ENCODE results near the gene HSPB7.
"Not testable (repeated sequence)": the region's sequence is repeated elsewhere in the genome, so short reads cannot be mapped to it uniquely, and the experiment has no call there.

The HSPB7 gene

GRCh38 chr1:16020878-16021277 is 3.0 kb upstream of the HSPB7 start:
- DNase-seq = not testable (repeated sequence)

DNA sequence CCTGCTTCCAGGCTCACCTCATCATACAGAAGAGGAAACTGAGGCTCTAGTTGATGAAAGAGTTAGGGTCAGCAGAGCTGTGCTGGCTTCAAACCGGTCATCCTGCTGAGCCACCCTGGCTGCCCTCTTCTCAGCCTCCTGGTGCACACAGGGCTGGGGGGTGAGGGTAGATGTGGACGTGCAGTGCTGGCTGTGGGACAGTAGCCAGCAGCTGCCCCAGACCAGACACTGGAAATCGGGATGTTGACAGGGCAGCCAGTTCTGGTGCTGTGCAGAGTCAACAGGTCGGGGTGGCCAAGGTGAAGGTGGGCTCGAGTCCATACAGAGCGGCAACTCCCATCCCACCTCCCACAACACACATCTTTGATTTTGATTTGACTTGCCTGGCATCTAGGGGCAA is 2.5 kb upstream of the HSPB7 start:
- DNase-seq = no peak

GRCh38 chr1:16019644-16020277 is 1.9 kb upstream of the HSPB7 start:
- DNase-seq = no peak

- no peak for DNase-seq
Measured at GRCh38 chr1:16018749-16019643, 1.2 kb upstream of the HSPB7 start.

DNA sequence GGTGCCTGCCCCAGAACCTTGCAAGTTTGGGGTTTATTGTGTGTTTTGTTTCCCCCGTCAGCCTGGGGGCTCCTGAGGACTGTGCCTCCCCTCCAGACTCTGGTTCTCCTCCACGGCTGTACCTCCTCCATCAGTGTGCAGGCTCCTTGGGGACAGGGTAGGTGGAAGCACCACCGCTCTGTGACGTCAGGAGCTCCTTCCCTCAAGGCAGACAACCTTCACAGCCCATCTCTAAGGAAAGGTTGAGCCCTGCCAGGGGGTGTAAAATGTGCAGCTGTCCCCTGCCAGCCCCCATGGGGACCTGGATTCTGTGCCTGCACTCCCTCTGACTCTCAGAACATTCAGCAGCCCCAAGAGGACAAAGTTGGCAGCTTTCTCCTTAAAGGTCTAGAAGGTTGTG is 465 bp upstream of the HSPB7 start:
- no peak for DNase-seq

DNA sequence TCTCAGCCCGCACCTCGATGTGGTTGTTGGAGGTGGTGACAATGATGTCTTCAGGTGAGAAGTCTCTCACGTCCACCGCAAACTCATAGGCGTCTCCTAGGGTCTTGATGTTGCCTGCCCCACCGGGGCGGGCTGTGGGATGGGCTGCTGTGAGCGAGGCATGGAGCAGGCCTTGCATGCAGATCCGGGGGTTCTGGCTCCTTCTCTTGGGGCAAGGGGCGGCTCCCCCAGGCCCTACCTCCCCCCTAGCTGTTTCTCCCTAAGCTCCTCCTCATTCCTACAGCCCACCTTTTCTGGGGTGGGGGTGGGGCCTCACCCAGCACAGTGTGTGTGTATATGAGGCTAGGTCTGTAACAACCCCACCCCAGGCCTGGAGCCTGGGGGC is 775 bp downstream of the HSPB7 start:
- no peak for DNase-seq

DNA sequence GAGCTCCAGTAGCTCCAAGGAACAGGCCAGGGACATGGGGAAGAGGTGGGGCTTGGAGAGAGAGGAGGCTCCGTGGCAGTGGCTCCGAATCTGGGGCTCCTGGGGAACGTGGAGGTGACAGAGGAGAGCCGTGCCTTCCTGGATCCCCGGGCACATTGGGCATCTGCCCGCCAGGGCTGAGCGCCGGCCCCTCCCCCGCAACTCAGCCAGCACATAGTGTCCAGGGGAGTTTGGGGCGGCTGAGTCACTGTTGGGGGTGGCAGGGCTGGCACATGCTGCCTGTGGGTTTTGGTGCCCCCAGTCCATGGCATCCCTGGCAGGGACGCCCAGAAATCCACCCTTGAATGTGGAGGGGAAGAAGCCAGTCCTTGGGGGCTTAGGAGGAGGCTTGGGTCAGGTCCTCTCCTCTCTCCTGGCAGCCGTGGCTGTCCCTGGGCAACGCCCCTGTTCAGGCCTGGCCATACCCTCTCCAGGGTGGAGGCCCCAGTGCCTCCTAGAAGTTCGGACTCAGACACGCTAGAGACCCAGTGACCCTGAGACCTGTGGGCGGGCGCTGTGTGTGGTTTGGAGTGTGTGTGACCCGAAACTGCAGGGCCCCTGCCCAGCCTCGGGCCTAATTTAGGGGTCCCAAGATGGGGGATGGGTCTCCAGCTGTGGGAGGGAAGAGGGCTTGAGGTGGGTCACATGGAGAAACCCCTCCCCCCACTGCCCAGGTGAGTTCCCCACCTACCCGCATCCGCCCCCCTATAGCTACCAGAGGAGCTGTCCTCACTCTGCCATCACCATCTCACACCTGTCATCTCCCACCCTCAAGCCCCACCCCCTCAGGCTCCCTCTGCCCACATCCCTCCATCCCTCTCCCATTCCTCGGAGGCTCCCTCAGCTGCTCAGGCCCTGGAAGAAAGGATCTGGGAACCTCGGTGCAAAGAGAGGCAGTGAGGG is 1.6 kb downstream of the HSPB7 start:
- no peak for DNase-seq

DNA sequence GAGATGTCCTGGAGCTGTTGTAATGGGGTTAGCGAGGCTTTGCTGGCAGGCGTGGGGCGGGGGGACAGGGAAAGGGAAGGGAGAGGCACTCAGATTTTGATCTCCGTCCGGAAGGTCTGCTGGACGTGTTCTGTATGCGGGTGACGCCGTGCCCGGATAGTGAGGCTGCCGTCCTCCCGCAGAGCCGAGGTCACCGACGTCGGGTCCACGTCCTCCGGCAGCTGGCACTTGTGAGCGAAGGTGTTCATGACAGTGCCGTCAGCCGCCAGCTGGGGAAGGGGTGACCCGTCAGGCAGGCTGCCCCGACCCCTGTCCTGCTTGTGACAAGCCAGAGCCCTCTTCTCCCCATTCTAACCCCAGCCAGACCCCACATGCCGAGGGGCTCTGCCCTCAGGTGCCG is 2.4 kb downstream of the HSPB7 start:
- peak; percentile 29 for DNase-seq

DNA sequence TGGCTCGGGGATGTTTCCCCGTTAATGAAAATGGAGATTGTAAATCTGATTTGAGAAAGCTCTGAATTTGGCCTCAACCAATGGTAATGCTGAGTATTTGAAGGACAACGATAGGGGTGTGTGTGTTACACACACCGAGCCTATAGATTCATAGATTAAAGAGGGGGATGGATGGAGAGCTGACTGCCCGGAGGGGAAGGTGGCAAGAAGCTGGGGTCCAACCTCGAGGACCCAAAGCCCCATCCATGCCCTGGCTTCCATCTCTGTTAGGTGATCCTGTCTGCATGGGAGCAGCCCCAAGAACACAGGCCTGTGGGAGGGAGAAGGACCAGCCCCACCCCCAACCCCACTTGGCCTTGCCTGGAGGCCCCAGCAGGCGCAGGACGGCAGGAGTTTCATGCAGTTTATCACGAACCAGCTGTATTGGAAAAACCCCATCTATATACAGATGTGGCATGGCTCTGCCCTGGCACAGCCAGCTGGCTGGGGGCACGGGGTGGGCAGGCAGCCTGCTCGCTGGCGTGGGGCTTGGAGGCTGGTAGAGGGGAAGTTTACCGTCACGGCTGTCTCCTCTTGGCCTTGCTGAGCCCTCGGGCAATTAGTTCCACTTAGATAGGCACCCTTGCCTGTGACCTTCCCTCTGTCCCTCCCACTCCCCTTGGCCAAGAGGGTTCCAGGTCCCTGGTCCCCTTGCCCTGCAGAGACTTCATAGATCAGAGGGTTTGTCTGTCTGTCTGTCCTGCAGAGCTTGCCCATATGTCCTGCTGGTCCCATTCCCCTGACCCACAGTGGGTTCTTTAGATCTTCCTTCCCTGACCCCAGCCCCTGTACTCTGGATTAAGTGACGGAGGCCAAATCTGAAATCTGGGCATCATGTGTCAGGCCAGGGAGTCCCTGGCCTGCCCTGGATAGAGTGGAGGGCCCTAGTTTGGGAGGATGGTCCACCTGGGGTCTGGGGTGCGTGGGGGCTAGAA is 3.0 kb downstream of the HSPB7 start:
- no peak for DNase-seq

GRCh38 chr1:16013908-16014258 is 4.0 kb downstream of the HSPB7 start:
- DNase-seq = no peak

- peak; percentile 55 for DNase-seq
Measured at GRCh38 chr1:16013220-16013907, 4.5 kb downstream of the HSPB7 start.

DNA sequence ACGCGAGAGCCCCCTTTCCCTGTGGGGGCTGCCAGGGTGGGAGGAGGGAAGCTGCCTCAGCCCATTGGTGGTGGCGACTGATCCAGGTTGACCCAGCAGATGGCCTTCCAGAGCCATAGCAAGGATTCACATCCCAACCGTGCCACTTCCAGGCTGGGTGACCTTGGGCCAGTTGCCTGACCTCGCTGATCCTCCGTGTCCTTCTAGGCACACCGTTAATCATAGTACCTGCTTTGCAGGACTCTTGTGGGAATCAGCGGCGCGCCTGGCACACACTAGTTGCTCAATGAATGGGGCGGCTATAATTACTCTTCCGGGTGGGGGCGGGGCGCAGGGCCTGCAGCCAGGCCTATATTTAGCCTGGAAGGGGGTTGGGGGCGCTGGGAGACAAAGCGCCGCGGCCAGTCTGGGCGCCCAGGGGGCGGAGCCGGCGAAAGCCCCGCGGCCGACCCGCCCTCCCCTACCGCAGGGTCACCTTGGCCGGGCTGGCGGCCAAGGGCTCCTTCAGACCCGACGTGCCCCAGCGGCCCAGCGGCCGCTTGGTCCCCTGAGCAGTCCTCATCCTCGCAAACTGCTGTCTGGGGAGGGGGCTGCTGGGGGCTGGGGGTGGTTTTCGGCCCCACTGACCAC is 5.1 kb downstream of the HSPB7 start:
- DNase-seq = peak; percentile 69

DNA sequence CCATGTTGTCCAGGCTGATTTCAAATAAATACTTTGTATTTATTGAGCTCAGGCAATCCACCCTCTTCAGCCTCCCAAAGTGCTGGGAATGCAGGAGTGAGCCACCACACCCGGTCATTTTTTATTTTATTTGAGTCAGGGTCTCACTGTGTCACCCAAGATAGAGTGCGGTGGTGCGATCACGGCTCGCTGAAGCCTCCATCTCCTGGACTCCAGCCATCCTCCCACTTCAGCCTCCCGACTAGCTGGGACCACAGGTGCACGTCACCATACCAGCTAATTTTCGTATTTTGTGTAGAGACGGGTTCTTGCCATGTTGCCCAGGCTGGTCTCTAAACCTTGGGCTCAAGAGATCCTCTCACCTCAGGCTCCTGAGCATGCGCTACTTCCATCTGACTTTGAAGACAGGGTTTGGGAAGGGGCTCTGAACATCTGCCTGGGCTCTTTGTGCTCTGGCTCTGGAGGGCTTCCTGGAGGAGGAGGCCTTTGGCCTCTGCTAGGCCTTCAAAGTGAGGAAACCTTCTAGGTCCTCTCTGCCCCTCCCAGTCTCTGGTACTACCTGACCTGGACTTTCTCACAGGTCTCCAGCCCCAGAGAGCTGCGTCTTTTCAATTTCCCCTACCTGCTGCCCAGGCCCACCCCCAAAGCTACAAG is 5.8 kb downstream of the HSPB7 start:
- DNase-seq = no peak

- DNase-seq = no peak
Measured at GRCh38 chr1:16010837-16011236, 7.0 kb downstream of the HSPB7 start.

DNA sequence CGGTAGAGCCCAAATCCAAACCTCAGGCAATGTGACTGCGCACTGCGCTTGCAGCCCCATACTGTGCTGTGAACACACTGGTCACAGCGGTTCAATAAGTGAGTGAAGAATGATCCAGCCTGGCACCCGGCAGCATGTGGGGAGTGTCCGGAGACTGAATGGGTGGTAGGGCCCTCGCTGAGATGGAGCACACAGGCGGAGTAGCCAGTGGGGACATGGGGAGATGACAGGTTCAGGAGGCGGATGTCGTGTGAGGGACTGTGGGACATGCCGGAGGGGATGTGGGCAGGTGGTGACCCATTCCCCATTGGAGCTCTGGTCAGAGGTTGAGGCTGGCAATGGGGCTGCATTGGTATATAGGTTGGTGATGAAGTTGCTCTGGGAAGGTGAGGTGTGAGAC is 8.2 kb downstream of the HSPB7 start:
- DNase-seq = no peak

DNA sequence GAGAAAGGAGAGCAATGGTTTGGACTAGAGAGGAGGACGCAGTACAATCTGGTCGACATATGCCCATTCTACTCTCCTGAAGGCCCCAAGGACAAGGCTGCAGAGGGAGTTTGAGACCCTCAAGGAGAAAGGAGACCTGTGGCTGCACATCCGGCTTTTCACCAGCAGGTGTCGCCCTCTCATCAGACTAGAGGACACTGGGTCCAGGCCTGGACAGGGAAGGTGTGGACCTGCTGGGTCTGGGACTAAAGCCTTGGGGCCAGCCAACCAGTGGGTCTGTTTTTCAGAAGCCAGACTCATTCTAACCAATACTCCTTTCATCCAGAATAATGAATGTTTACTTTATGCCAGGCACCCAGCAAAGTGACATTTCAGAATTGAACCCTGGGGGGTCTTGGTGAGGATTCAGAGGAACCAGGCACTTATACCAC is 8.8 kb downstream of the HSPB7 start:
- peak; percentile 87 for DNase-seq

GRCh38 chr1:16007671-16008341 is 10.0 kb downstream of the HSPB7 start:
- no peak for DNase-seq

DNA sequence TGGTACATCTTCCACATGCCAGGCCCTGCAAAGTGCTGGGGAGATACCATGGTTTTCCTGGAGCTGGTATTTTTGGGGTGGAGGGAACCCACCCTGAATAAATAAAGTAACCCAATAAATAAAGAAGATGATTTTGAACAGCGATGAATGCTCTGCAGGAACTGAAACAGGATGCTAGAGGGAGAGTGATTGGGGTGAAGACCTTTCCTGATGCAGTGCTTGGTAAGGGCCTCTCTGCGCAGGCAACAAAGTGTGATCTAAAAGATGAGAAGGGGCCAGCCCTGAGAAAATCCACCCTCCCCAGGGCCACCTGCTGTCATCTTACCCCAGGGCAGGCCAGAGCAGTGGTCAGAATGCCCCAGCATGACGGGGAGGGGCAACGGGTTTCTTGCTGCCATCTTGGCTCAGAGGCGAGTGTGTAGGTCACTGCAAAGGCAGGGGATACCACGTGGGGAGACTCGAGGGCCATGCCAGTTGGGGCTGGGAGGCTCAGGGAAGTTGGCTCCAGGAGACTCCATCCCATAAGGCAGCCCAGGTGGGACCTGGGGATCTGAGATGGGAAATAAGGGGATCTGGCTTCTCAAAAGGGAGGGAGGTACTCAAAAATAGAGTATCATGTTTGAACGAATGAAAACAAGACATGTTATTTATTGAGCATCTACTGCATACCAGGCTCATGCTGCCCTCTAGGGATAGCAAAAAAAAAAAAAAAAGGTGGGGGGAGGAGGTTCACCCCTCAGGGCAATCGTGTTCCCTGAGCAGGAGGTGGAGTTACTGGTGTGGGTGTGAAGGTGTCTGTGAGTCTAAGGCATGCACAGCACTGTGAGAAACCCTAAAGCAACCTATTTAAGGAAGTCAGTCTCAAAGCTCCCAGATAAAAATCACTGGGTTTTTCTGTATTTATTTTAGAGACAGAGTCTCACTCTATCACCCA is 11.0 kb downstream of the HSPB7 start:
- no peak for DNase-seq

- DNase-seq = no peak
Measured at GRCh38 chr1:16006010-16006409, 11.8 kb downstream of the HSPB7 start.

Measured in DMS53 (cell line).